HAP-1 (cell line): ENCODE data around the gene DNMT3A.
A peak's percentile ranks its signal among the peaks of the same experiment; 100 is the strongest.

Experiments
- DNase-seq, 2 experiments: peaks; one replicate each; pipeline ENCODE4 v3.0.0-alpha.2; 2016 to 2020; ENCODE audit warnings: low spot score in 2 of 2
- H3K27me3 ChIP-seq: fragments of 250-450 bp; sonication (Bioruptor Pico); 2 replicates; pipeline ENCODE4 v1.5.1; 2020; ENCODE audit warnings: low read depth, mild to moderate bottlenecking, moderate library complexity
- H3K36me3 ChIP-seq: fragments of 250-450 bp; sonication (Bioruptor Pico); replicated peaks from 2 replicates; pipeline ENCODE4 v1.5.1; 2020; ENCODE audit warnings: mild to moderate bottlenecking
- H3K4me1 ChIP-seq: fragments of 250-450 bp; sonication (Bioruptor Pico); 2 replicates; pipeline ENCODE4 v1.5.1; 2020; ENCODE audit warnings: mild to moderate bottlenecking
- H3K4me3 ChIP-seq: fragments of 250-450 bp; sonication (Bioruptor Pico); 2 replicates; pipeline ENCODE4 v1.5.1; 2020; ENCODE audit warnings: mild to moderate bottlenecking, moderate library complexity
- H3K9me3 ChIP-seq: fragments of 250-450 bp; sonication (Bioruptor Pico); 2 replicates; pipeline ENCODE4 v1.5.1; 2020; ENCODE audit warnings: mild to moderate bottlenecking, moderate library complexity
- in situ Hi-C: fragments of 300-500 bp; cut with MboI; formaldehyde crosslinking; loops from 3 replicates; pipeline ENCODE4 v1.14.3; 2020; ENCODE audit warnings: low sequenced_read_pairs, inconsistent platforms, mixed read lengths

Gene DNMT3A

DNA sequence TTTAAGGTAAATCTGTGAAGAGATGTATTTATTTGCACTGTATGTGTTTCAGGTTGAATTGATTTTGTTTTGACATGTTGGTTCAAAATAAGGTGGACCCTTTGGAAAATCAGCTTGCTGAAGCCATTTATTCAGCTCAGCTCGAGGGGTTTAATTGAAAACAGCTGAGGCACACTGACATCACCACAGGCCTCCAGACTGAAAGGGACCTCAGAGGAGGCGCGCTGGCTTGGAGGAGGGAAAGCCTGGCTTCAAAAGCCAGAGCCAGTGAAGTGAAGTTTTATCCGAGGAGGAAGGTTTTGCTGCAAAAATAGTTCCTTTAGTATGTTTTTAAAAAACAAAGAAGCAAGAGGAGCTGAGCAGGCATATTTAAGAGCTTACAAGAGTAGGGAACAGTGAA is 26.9 kb upstream of the DNMT3A start:
- H3K9me3 ChIP-seq = no peaks in the 10 kb centered on the region

DNA sequence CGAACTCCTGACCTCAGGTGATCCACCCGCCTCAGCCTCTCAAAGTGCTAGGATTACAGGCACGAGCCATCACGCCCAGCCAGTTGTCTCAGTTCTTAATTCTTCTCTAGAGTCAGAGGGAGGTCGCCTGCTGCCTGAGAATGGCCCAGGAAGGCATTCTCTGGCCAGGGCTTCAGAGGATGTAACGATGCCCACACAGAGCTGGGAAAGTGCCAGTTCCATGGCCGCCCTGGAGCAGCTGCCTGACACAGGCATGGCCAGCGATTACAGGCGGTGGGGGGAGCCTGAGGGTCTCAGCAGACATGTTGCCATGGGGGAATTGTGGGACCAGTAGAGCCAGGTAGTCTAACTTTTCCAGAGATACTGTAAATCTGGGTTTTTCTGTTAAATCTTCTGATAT is 25.6 kb upstream of the DNMT3A start:
- Histone ChIP-seq H3K4me3 (no peak overlapping the region), H3K36me3 (no peaks in the 10 kb centered on the region; the same call in 1 of the 2 replicates), H3K27me3 (no peaks in the 10 kb centered on the region), H3K9me3 (no peaks in the 10 kb centered on the region), H3K4me1 (peaks cover 19% of the 10 kb centered on the region)
- in situ Hi-C loops = no loop called here
- no peak for DNase-seq

More for the DNA sequence above, 26.9 kb upstream of the DNMT3A start:
- in situ Hi-C loops = no loop called here
- peaks cover 14% of the 10 kb centered on the region for H3K4me1 ChIP-seq
- no peaks in the 10 kb centered on the region for H3K27me3 ChIP-seq
- DNase-seq = no peak
- H3K36me3 ChIP-seq = no peaks in the 10 kb centered on the region; the same call in 1 of the 2 replicates
- no peak overlapping the region for H3K4me3 ChIP-seq

DNA sequence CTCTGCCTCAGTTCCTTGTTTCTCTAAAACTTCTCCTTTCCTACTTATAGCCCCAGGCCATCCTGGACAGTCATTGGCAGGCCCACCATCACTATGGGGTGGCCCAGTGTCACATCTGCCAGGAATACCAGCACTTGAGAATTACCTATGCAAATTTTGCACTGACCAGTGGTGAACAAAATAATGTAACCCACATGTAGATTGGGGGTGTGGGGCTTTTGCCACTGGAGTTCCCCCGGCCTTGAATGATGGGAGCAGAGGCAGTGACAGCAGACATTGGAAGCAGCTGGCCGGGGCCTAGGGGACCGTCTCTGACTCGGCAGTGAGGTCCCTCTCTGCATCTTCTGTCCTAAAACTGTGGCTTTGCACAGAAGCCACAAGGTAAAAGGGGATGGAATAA is 24.9 kb upstream of the DNMT3A start:
- no peaks in the 10 kb centered on the region for H3K9me3 ChIP-seq
- peaks cover 21% of the 10 kb centered on the region for H3K4me1 ChIP-seq
- in situ Hi-C loops = no loop called here
- no peak overlapping the region for H3K4me3 ChIP-seq
- H3K27me3 ChIP-seq = no peaks in the 10 kb centered on the region
- H3K36me3 ChIP-seq = no peaks in the 10 kb centered on the region; the same call in 1 of the 2 replicates
- no peak for DNase-seq

DNA sequence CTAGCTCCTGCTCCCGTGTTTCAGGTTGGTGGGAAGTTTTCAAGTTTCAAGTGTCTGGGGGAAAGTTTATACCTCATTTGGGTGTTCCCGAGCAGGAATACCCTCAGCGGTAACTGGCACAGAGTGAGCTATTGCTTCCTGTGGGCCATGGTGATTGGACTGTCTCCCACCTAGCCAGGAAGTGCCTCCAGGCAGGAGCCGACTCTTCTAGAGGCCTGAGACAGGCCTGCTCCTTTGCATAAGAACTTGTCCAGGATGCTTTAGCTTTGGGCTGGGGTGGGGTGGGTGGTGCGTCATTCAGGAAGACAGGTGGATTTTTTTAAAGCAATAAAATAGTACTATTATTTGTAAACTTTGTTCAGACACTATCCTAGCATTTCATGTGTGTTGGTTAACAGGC is 23.5 kb upstream of the DNMT3A start:
- Histone ChIP-seq H3K4me1 (peaks cover 10% of the 10 kb centered on the region), H3K4me3 (no peak overlapping the region), H3K9me3 (no peaks in the 10 kb centered on the region), H3K36me3 (no peaks in the 10 kb centered on the region; the same call in 1 of the 2 replicates), H3K27me3 (no peaks in the 10 kb centered on the region)
- in situ Hi-C loops = no loop called here
- DNase-seq = no peak

DNA sequence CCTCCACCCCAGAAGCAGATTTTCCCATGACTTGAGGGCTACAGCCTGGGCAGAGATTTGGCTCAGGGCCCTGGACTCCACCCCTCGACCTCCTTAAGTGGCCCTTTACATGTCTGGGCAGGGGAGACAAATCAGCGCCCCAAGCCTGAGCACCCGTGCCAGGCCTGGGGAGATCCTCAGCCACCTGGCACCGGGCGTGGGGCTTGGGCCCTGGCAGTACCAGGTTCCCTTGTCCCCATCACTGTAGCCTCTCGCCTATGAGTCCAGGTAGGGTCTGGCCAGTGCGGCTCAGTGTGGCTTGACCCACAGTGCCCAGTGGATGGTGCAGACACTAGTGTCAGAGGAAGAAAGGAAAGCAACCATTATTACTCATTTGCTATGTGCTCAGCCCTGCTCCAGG is 22.0 kb upstream of the DNMT3A start:
- no peaks in the 10 kb centered on the region for H3K36me3 ChIP-seq
- no peak for DNase-seq
- H3K9me3 ChIP-seq = no peaks in the 10 kb centered on the region
- H3K4me1 ChIP-seq = peaks cover 7% of the 10 kb centered on the region
- no peaks in the 10 kb centered on the region for H3K27me3 ChIP-seq
- in situ Hi-C loops = no loop called here
- no peak overlapping the region for H3K4me3 ChIP-seq

DNA sequence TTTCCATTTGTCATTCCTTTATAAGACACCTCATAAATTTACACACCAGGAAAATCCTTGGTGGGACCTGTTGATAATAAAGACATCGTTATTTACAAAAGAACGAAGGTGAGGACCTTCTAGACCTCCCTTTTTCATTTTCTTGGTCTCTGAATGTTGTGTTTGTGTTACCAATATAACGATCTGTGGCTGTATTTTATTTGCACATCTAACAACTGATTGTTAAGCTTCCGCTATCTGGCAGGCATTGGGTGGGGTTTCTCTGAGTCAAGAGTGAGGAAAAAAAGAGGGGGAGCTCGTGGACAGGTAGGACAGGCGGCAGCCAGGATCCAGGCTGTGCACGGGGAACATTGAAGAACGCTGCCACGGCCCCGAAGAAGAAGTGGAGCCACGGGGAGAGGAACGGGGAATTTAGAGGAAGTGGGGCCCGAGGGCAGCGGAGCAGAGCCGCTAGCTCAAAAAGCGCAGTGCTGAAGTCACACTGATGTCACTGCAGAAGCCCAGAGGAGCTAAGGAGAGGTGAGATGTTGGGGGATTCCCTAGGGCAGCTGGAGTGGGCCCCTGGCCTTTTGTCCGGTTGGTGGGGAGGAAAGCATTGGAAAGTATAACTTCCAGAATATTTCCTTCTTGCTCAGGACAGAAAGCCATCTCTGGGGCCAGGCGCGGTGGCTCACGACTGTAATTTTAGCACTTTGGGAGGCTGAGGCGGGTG is 20.9 kb upstream of the DNMT3A start:
- H3K27me3 ChIP-seq = no peaks in the 10 kb centered on the region
- no peaks in the 10 kb centered on the region for H3K9me3 ChIP-seq
- H3K4me1 ChIP-seq = peaks cover 7% of the 10 kb centered on the region
- no peak overlapping the region for H3K4me3 ChIP-seq
- in situ Hi-C loops = no loop called here
- no peaks in the 10 kb centered on the region for H3K36me3 ChIP-seq
- DNase-seq = no peak

DNA sequence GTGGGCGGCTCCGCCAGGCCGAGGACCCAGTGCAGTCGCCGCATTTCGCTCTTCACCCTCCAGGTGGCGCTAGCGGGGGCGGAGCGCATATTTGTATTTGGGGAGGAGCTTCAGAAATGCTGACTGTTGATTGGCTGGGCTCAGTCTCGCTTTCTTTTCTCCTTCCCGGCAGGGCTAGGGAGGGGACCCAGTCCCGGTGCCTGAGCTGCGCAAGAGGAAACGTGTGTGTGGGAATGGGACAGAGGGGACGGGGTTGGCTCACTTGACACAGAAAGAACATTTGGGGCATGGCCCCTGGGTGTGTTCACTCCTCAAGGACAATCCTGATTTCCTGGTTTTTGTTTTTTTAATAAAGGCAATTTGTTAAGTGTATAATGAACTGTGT is 20.3 kb upstream of the DNMT3A start:
- in situ Hi-C loops = no loop called here
- H3K4me3 ChIP-seq = no peak overlapping the region
- H3K27me3 ChIP-seq = no peaks in the 10 kb centered on the region
- peak; percentile 95 for DNase-seq
- H3K36me3 ChIP-seq = no peaks in the 10 kb centered on the region
- H3K4me1 ChIP-seq = peaks cover 7% of the 10 kb centered on the region
- H3K9me3 ChIP-seq = no peaks in the 10 kb centered on the region

DNA sequence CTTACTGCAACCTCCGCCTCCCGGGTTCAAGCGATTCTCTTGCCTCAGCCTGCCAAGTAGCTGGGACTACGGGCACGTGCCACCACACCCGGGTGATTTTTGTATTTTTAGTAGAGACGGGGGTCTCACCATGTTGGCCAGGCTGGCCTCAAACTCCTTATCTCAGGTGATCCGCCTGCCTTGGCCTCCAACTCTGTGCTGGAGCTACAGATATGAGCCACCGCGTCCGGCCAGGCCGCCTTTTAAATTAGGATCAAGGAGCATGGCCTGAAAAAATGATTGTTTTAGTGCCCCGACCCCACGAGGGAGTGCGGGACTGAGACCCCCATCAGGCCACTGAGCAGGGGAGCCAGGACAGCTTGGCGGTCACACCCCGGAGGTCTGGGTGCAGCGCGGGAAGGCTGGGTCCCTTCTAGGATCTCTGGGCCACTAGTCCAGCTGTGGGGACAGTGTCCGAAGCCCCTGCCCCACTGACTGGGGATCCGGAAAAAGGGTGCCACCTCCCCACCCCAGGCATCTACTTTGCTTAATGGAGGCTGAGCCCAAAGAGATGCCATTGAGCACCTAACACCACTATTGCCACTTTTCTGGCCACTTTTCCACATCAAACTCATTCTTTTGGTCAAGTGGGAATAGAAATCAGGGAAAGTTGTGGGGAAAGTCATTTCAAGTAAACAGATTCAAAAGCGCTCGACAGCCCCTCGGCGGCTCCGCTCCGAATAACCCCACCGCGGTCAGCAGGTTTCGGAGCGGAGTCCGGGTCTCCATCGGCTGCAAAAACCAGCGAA is 19.7 kb upstream of the DNMT3A start:
- no peak for DNase-seq
- H3K4me1 ChIP-seq = peaks cover 7% of the 10 kb centered on the region
- peaks cover 3% of the 10 kb centered on the region for H3K9me3 ChIP-seq
- no peaks in the 10 kb centered on the region for H3K27me3 ChIP-seq
- in situ Hi-C loops = no loop called here
- H3K36me3 ChIP-seq = no peaks in the 10 kb centered on the region
- no peak overlapping the region for H3K4me3 ChIP-seq

DNA sequence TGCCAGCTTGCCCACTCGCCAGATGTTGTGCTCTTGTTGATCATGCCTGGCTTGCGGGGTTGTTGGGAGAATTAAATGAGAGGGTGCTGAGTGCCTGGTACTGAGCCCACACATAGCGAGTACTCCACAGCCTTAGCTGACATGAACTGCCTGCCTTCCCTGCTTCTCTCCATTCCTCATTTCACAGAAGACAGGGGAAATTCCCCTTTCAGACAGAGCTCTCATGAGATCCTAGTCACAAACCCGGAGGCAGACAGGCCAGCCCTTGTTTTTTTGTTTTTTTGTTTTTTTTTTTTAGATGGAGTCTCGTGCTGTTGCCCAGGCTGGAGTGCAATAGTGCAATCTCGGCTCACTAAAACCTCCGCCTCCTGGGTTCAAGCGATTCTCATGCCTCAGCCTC is 17.1 kb upstream of the DNMT3A start:
- Histone ChIP-seq H3K4me1 (peaks cover 7% of the 10 kb centered on the region), H3K27me3 (no peaks in the 10 kb centered on the region), H3K4me3 (no peak overlapping the region), H3K9me3 (peaks cover 3% of the 10 kb centered on the region), H3K36me3 (no peaks in the 10 kb centered on the region)
- no peak for DNase-seq
- in situ Hi-C loops = no loop called here

DNA sequence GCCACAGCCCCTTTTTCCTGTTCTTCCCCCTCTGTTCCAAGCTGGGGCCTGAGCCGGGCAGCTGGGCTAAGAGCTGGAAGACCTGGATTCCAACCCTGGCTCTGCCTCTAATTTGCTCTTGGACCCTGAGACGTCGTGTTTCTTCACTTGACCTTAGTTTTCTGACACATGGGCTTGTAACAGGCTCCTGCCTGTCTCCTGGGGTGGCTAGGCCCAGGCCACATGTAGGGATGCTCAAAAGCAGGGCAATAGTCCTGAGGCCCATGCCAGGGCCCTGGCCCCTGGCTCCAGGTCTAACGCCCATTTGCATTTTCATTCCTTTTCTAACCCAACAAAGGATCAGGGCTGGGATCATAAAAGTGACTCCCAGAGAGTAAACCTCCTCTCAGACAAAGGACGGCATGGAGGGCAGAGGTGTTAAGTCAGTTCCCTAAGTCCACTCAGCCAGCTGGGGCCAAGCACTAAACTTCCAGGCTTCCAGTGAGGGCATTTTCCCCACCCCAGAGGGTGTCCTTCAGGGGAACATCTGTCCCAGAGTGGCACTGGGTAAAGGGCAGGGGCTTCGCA is 16.6 kb upstream of the DNMT3A start:
- Histone ChIP-seq H3K36me3 (no peaks in the 10 kb centered on the region), H3K27me3 (no peaks in the 10 kb centered on the region), H3K4me1 (peaks cover 7% of the 10 kb centered on the region), H3K4me3 (no peak overlapping the region), H3K9me3 (peaks cover 3% of the 10 kb centered on the region)
- in situ Hi-C loops = no loop called here
- peak in 1 of 2 experiments; percentile 38 for DNase-seq

DNA sequence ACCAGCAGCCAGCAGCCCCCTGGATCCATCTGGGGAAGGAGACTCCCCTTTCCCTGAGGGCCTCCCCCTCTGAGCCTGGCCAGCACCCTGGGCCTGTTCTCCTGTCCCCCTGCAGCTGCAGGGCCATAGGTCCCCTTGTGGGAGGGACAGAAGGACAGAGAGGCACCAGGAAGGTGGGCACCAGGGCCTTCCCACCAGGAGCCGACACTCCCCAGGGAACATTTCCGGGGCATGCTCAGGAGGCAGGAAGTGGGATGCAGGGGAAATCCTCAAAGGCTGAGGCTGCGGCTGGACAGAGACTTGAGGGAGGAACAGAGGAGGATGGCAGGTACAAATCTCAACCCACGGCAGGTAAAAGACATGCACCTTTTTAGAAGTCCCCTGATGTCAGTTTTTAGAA is 14.4 kb upstream of the DNMT3A start:
- Histone ChIP-seq H3K36me3 (no peaks in the 10 kb centered on the region), H3K9me3 (peaks cover 3% of the 10 kb centered on the region), H3K4me3 (no peak overlapping the region), H3K27me3 (no peaks in the 10 kb centered on the region), H3K4me1 (no peaks in the 10 kb centered on the region)
- in situ Hi-C loops = no loop called here
- no peak for DNase-seq

DNA sequence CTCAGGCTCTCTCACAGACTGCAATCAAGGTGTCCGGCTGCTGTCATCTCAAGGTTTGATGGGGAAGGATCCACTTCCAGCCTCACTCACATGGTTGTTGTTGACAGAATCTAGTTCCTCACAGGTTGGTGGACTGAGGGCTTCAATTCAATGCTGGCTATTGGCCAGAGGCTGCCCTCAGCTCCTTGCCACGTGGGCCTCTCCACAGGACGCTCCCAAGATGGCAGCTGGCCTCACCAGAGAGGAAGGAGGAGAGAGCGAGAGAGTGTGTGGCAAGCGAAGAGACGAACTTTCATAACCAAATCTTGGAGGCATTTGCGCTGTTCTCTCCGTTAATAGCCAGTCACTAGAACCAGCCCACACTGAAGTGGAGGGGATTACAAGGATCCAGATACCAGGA is 13.5 kb upstream of the DNMT3A start:
- Histone ChIP-seq H3K36me3 (no peaks in the 10 kb centered on the region), H3K9me3 (peaks cover 3% of the 10 kb centered on the region), H3K27me3 (no peaks in the 10 kb centered on the region), H3K4me3 (no peak overlapping the region), H3K4me1 (no peaks in the 10 kb centered on the region)
- in situ Hi-C loops = no loop called here
- DNase-seq = no peak

DNA sequence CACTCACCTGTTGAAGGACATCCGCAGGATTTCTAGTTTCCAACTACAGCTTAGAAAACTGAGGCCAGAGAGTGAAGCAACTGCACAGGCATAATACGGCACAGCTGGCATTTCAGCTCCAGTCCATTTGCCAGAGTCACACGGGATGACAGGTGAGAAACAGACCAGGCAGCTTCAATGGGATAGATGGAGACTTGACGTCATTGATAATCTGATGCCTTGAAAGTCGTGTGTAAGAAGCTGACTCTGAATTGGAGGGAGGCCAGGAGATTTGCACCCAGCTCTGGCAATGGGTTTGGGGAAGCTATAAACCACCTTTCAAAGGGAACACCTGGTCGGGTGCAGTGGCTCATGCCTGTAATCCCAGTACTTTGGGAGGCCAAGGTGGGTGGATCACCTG is 12.4 kb upstream of the DNMT3A start:
- Histone ChIP-seq H3K4me1 (no peaks in the 10 kb centered on the region), H3K36me3 (no peaks in the 10 kb centered on the region), H3K4me3 (no peak overlapping the region), H3K27me3 (no peaks in the 10 kb centered on the region), H3K9me3 (peaks cover 3% of the 10 kb centered on the region)
- in situ Hi-C loops = no loop called here
- no peak for DNase-seq

DNA sequence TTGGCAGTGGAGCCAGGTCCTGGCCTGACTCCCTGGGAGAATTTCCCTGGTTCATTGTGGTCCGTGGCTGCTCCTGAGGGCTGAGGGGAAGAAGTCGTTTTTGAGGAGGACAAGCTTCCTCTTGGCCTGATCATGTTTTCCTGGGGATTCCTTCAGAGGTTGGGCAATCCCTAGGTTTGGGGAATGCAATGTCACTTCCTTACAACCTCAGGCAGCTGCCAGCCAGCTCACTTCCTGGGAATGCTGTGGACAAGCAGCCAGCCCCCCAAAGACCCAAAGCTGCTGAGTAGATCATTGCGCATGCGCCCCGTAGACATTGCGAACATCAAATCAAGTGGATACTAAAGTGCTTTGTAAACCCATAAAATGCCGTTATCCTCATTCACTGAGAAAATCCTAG is 7.7 kb upstream of the DNMT3A start:
- Histone ChIP-seq H3K4me1 (no peaks in the 10 kb centered on the region), H3K4me3 (no peak overlapping the region), H3K36me3 (no peaks in the 10 kb centered on the region), H3K9me3 (no peaks in the 10 kb centered on the region), H3K27me3 (no peaks in the 10 kb centered on the region)
- no peak for DNase-seq
- in situ Hi-C loops = no loop called here
